BJ (cell line): ENCODE data around the gene SLC25A46. TPM values are rescaled to one million over a fixed set of nuclear protein-coding genes. Genes with fewer than 3 reads are reported as not detected.
"Not testable (repeated sequence)": the region's sequence is repeated elsewhere in the genome, so short reads cannot be mapped to it uniquely, and the experiment has no call there.

Experiments
- CTCF ChIA-PET: fragments of 350-600 bp; formaldehyde crosslinking; extraction: SDS; loops from one replicate; lab custom pipeline; 2021; ENCODE audit warnings: antibody characterized with exemption, inconsistent platforms; lab: Yijun Ruan, JAX
- POLR2A ChIA-PET: fragments of 300-600 bp; sonication (Branson Sonifier 250); formaldehyde crosslinking; extraction: SDS; loops from one replicate; lab custom pipeline; 2021; ENCODE audit warnings: antibody characterized with exemption; lab: Charles Lee
- DNase-seq: peaks from one replicate; pipeline ENCODE4 v3.0.0-alpha.2; 2011; ENCODE audit warnings: low read depth
- H3K27me3 ChIP-seq: 2 replicates; pipeline ENCODE4 v1.6.0; 2011; ENCODE audit warnings: low read length; ENCODE audit not compliant: control insufficient read depth, insufficient read depth
- H3K36me3 ChIP-seq: 2 replicates; pipeline ENCODE4 v1.5.1; 2011; ENCODE audit warnings: low read length; ENCODE audit not compliant: control insufficient read depth, insufficient read depth
- H3K4me3 ChIP-seq: 2 replicates; pipeline ENCODE4 v1.5.1; 2011; ENCODE audit warnings: low read depth, mild to moderate bottlenecking, control low read depth, low read length
- polyA plus RNA-seq: library from polyadenylated mRNA; depleted of rRNA; stranded (reverse); fragments of >200 nt; gene quantifications from 2 replicates; pipeline ENCODE4 v1.2.3, GENCODE V29; 2011
- TF ChIP-seq, protein P1 (sequence below): IDR thresholded peaks from 2 replicates; pipeline ENCODE4 v1.5.1; 2011; ENCODE audit warnings: low read depth, mild to moderate bottlenecking, control low read depth, inconsistent platforms, low read length, moderate library complexity; ENCODE audit not compliant: insufficient read depth

SLC25A46 gene
- polyA plus RNA-seq, 1 experiment = 17.5 TPM

DNA sequence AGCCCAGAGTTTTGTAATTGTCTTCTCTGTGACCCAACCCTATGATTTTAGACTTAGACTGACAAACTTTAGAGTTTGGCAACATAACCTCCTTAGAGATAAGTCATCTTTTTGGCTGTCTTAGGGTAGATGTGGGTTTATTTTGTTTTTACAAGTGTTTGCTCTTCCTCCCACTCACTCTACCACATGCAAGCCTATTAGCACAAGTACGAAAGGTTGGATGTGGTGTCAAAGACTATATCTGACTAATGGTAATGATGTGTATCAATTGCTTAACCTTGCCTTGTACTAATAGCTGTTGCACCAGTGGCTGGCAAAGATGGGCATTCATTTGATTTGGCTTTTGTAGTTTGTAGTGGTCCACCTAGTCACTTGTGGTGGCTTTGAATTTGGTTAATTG lies 46.5 kb downstream of the SLC25A46 start:
- Histone ChIP-seq H3K36me3 (no peaks in the 10 kb centered on the region), H3K27me3 (no peaks in the 10 kb centered on the region), H3K4me3 (no peak overlapping the region)
- no peak for DNase-seq
- POLR2A ChIA-PET = no interaction called here
- TF ChIP-seq, protein P1, sequence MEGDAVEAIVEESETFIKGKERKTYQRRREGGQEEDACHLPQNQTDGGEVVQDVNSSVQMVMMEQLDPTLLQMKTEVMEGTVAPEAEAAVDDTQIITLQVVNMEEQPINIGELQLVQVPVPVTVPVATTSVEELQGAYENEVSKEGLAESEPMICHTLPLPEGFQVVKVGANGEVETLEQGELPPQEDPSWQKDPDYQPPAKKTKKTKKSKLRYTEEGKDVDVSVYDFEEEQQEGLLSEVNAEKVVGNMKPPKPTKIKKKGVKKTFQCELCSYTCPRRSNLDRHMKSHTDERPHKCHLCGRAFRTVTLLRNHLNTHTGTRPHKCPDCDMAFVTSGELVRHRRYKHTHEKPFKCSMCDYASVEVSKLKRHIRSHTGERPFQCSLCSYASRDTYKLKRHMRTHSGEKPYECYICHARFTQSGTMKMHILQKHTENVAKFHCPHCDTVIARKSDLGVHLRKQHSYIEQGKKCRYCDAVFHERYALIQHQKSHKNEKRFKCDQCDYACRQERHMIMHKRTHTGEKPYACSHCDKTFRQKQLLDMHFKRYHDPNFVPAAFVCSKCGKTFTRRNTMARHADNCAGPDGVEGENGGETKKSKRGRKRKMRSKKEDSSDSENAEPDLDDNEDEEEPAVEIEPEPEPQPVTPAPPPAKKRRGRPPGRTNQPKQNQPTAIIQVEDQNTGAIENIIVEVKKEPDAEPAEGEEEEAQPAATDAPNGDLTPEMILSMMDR = no peak
- CTCF ChIA-PET = no interaction called here

DNA sequence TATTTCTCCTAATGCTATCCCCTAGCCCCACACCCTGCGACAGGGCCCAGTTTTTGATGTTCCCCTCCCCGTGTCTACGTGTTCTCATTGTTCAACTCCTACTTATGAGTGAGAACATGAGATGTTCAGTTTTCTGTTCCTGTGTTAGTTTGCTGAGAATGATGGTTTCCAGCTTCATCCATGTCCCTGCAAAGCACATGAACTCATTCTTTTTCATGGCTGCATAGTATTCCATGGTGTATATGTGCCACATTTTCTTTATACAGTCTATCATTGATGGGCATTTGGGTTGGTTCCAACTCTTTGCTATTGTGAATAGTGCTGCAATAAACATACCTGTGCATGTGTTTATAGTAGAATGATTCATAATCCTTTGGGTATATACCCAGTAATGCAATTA lies 49.2 kb downstream of the SLC25A46 start:
- H3K36me3 ChIP-seq, H3K4me3 ChIP-seq, CTCF ChIA-PET, DNase-seq, POLR2A ChIA-PET, H3K27me3 ChIP-seq: not testable (repeated sequence)

DNA sequence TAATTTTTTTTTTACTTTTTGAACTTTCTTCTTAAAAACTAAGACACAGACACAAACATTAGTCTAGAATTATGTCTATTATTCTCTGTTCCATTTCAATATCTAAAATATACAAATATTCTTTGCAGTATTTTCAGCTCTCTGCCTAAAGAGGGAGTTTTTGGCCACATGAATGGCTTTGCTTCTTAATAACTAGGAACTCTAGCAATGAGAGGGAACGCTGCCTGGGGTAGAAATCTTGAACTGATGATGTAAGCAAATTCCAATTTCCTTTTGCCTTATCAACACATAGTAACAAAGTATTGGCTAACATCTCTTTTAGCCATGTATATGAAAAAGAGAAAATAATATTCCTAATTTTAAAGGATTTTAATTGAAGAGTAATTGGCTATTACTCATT lies 51.9 kb downstream of the SLC25A46 start:
- no peak for DNase-seq
- ChIA-PET POLR2A (no interaction called here), CTCF (no interaction called here)
- Histone ChIP-seq H3K4me3 (no peak overlapping the region), H3K27me3 (no peaks in the 10 kb centered on the region), H3K36me3 (no peaks in the 10 kb centered on the region)
- TF ChIP-seq, protein P1 = peak; percentile 28; the same call in 1 of the 2 replicates

DNA sequence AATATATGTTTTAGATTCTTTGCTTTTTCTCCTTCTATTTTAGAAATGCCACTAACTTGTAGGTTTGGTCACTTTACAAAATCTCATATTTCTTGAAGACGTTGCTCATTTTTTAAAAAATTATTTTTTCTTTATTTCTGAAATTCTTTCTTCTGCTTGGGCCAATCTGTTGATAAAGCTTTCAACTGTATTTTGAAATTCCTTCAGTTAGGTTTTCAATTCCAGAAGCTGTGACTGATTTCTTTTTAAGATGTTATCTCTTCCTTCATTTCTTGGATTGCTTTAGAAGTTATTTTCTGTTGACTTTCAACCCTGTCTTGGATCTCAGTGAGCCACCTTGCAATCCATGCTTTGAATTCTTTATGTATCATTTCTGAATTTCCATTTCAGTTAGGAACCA lies 64.2 kb downstream of the SLC25A46 start:
- ChIA-PET POLR2A (no interaction called here), CTCF (interaction anchor here (0.6 kb wide), 1 partner anchor 213 kb away, joined by 4 read pairs; no protein-coding TSS in a partner anchor)
- DNase-seq = no peak
- TF ChIP-seq, protein P1 = no peak
- H3K27me3 ChIP-seq = no peaks in the 10 kb centered on the region
- H3K4me3 ChIP-seq = no peak overlapping the region
- no peaks in the 10 kb centered on the region for H3K36me3 ChIP-seq

DNA sequence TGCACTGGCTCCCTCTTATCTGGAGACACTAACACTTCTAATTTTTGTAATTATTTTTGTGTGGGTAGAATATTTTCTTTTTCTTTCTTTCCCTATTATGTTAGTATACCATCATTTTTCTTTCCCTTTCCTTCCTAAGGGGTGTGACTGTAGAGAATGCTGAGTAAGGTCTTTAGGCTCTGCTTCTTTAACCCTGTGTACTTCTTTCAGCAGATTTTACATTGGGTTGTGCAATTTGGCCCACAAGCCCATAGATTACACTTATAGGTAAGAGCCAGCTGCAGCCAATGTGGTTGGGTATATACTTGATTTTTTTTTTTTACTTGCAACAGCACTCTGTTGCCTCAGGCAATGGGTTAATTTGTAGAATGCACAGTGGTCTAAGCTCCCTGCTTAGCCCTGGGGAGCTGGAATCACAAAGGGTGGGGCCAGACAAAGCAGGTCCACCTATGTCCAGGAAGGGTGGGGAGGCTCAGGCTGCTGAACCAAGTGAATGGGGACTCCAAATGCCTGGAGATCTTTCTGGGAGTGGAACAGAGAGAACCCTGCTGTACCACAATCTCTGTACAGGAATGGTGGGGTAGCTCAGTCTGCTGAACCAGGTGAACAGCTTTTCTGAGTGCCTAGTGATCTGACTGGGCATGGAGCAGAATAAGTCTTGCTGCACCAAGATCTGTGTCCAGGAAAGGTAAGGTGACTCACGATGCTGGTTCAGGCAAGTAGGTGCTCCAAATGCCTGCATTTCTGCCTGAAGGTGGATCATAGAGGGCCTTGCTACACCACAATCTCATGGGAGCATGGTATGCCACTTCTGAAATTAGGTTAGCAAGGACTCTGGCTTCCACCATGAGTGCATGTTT lies 64.9 kb downstream of the SLC25A46 start:
- TF ChIP-seq, protein P1 = no peak
- Histone ChIP-seq H3K36me3 (no peaks in the 10 kb centered on the region), H3K4me3 (no peak overlapping the region), H3K27me3 (no peaks in the 10 kb centered on the region)
- POLR2A ChIA-PET = no interaction called here
- CTCF ChIA-PET = interaction anchor here (0.6 kb wide), 1 partner anchor 213 kb away, joined by 4 read pairs; no protein-coding TSS in a partner anchor
- no peak for DNase-seq
